Tibial artery (tissue), 4 donors: ENCODE results near the gene DNAJB4.

Experiments used
- DNase-seq, 2 donors: peaks; one replicate each; pipeline ENCODE4 v3.0.0-alpha.2; 2019
- H3K27ac ChIP-seq, 2 donors: fragments of 200-600 bp; sonication (generic) in 1 of 2; 1 replicate in 1 of 2; 2 replicates in 1 of 2; pipeline ENCODE4 v1.5.1; 2018 to 2019; ENCODE audit warnings: mild to moderate bottlenecking in 1 of 2
- H3K27me3 ChIP-seq, 2 donors: fragments of 200-600 bp; sonication (generic) in 1 of 2; one replicate each; pipeline versions ENCODE4 v1.5.1 to v1.6.0; 2016 to 2019
- H3K36me3 ChIP-seq, 3 donors: fragments of 200-600 bp; sonication (generic) in 2 of 3; one replicate each; pipeline ENCODE4 v1.5.1; 2016 to 2019; ENCODE audit warnings: mild to moderate bottlenecking in 2 of 3
- H3K4me1 ChIP-seq, 4 donors: fragments of 200-600 bp; sonication (generic) in 2 of 4; 1 replicate in 3 of 4; 2 replicates in 1 of 4; pipeline ENCODE4 v1.5.1; 2016 to 2019
- H3K4me3 ChIP-seq, 2 donors: fragments of 200-600 bp; sonication (generic) in 1 of 2; 1 replicate in 1 of 2; 2 replicates in 1 of 2; pipeline ENCODE4 v1.5.1; 2018 to 2019; ENCODE audit warnings: mild to moderate bottlenecking in 2 of 2
- H3K9me3 ChIP-seq, 3 donors: fragments of 200-600 bp; sonication (generic) in 1 of 3; one replicate each; pipeline ENCODE4 v1.5.1; 2016 to 2019
- intact Hi-C: fragments of 100-400 bp; cut with DNase I; formaldehyde crosslinking; loops from one replicate; pipeline ENCODE4 v1.15.0; 2023; ENCODE audit warnings: low total_unique reads
- TF ChIP-seq, protein P1 (sequence below), 2 experiments: fragments of 200-600 bp in 1 of 2; fragments of 450-650 bp in 1 of 2; IDR thresholded peaks; one replicate each; pipeline ENCODE4 v1.5.1; 2017 to 2019; ENCODE audit warnings: antibody characterized with exemption in 2 of 2, mild to moderate bottlenecking in 1 of 2, moderate library complexity in 1 of 2

DNAJB4 gene

DNA sequence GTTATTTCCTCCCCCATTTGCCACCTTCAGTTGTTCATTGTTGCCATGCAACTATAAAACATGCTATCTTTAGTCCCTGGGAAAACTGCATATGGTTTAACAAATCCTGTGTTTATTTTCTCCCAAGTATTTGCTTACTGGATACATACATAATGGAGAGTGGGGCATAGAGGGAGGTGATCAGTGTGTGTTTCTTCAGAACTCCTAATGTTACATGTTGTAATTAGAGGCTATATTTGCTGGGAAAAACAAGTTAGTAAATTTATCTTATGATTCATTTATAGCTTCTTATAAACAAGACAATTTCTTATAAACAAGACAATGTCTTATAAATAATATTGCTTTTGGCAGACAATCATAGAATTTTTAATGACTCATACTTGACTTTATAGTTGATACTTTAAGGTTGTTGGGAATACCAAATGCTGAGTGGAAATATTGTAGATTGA is 33.8 kb downstream of the DNAJB4 start:
- Histone ChIP-seq H3K4me3 (no peak overlapping the region), H3K9me3 (no peaks in the 10 kb centered on the region), H3K4me1 (no peaks in the 10 kb centered on the region), H3K36me3 (no peaks in the 10 kb centered on the region), H3K27ac (no peak overlapping the region), H3K27me3 (no peaks in the 10 kb centered on the region)
- TF ChIP-seq, protein P1, sequence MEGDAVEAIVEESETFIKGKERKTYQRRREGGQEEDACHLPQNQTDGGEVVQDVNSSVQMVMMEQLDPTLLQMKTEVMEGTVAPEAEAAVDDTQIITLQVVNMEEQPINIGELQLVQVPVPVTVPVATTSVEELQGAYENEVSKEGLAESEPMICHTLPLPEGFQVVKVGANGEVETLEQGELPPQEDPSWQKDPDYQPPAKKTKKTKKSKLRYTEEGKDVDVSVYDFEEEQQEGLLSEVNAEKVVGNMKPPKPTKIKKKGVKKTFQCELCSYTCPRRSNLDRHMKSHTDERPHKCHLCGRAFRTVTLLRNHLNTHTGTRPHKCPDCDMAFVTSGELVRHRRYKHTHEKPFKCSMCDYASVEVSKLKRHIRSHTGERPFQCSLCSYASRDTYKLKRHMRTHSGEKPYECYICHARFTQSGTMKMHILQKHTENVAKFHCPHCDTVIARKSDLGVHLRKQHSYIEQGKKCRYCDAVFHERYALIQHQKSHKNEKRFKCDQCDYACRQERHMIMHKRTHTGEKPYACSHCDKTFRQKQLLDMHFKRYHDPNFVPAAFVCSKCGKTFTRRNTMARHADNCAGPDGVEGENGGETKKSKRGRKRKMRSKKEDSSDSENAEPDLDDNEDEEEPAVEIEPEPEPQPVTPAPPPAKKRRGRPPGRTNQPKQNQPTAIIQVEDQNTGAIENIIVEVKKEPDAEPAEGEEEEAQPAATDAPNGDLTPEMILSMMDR (IDR thresholded peaks at IDR 0.05) = no peak
- intact Hi-C loops = no loop called here
- no peak for DNase-seq

DNA sequence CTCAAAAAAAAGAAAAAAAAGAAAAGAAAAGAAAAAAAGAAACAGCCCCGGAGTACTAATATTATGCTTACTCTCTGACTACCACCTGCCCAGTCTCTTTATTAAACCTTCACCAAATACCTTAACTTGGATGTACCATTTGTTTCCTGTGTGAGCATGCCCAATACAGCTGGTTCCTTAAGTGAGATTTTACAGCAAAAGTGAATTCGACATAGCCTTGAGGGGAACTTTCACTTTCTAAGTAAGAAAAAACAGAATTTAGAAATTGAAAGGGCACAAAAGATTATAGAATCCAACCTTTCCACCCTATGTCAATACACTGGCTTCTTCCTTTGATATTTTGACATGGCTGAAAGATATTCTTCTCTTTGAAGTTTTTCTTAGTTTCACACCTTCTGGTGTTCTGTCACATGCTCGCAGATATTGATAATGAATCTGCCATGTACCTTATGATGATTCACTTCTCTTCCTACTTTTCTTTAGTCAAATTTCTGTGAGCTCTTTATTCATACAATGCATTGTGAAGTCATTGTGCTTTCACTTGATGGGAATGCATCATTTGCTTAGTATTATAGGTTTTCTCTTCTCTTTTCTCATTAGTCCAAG is 35.8 kb downstream of the DNAJB4 start:
- TF ChIP-seq, protein P1 (IDR thresholded peaks at IDR 0.05) = no peak
- H3K4me1 ChIP-seq = peaks cover 0 to 1% (median under 1%) of the 10 kb centered on the region in 4 donors
- H3K27me3 ChIP-seq = no peaks in the 10 kb centered on the region
- H3K27ac ChIP-seq = no peak overlapping the region
- no peak for DNase-seq
- H3K4me3 ChIP-seq = no peak overlapping the region
- no peaks in the 10 kb centered on the region for H3K36me3 ChIP-seq
- intact Hi-C loops = no loop called here
- H3K9me3 ChIP-seq = no peaks in the 10 kb centered on the region

DNA sequence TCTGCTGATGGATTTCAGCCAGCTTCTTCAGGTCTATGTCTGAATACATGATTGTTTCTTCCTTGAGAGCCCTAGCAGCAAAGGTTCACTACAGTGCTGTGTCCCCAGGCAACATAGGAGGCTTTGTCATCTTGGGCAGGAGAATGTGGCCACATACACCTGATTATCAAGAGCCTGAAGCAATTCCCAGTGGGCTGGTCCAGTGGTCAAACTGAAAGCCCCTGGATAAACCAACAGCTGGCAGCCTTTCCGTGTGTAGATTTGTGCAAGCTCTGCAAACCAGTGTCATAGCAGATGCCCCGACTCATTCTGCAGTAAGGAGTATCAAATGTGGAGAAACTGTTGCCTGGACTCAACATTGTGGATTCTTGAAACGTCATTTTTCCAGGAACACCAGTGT is 38.7 kb downstream of the DNAJB4 start:
- TF ChIP-seq, protein P1 (IDR thresholded peaks at IDR 0.05) = no peak
- H3K4me1 ChIP-seq = peaks cover 0 to 17% (median 5%) of the 10 kb centered on the region in 4 donors
- intact Hi-C loops = no loop called here
- H3K9me3 ChIP-seq = no peaks in the 10 kb centered on the region
- DNase-seq = no peak
- no peaks in the 10 kb centered on the region for H3K27me3 ChIP-seq
- no peak overlapping the region for H3K4me3 ChIP-seq
- no peaks in the 10 kb centered on the region for H3K36me3 ChIP-seq
- H3K27ac ChIP-seq = no peak overlapping the region

DNA sequence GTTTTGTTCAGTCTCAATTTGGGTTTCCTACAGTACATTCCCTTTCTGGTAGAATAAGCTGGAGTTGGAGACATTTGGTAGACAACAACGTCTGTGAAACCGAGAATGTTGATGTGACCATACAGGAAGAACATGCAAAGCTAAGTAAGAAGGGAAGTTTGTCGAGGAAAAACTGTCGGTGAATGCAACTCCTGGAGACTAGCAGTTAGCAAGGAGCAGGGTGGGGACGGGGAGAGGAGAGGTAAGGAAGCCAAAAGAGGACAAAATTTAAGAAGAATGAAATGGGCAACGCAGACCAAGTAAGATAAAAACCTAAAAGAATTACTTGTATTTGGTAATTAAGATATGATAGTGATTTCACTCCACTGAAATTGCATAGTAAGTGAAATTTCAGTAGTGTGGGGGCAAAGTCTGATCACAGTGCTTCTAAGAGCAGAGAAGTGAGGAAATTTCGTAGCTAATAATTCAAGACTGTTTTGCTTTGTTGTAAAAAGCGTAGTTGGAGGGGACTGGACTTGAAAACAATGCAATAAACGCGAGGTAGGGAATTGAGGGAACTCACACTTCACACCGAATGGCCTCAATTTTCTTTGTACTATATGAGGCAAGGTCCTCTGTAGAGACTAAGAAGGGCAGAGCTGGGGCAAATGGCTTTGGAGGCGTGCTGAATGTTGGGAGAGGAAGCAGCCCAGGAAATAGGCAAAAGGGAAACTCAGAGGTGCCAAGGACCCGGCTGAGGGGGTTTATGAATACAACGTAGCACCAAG is 40.2 kb downstream of the DNAJB4 start:
- no peak for DNase-seq
- TF ChIP-seq, protein P1 (IDR thresholded peaks at IDR 0.05) = no peak
- Histone ChIP-seq H3K27me3 (no peaks in the 10 kb centered on the region), H3K4me3 (peak overlapping the region; percentile 58 to 62), H3K36me3 (no peaks in the 10 kb centered on the region), H3K9me3 (no peaks in the 10 kb centered on the region), H3K27ac (peak overlapping the region in 1 of 2 donors; percentile 55), H3K4me1 (peaks cover 0 to 17% (median 5%) of the 10 kb centered on the region in 4 donors)
- intact Hi-C loops = no loop called here

DNA sequence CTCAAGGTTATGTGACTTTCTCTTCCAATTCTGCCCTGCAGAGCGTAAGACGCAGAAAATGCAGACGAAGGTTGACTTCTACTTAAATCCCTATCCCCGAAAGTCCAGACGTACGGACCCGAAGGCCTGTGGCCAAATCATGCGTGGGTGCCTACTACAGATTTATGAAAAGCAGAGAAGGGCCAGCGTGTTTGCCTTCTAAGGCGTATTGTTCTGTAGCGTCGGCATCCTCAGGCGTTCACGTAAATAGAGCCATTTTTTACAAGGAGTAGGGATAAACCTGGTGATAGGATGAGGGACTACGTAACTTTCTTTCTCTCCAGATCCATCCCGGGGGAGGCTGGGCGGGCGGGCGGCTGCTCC is 40.8 kb downstream of the DNAJB4 start:
- H3K4me3 ChIP-seq = peak overlapping the region; percentile 58 to 62

More for the DNA sequence above, 40.8 kb downstream of the DNAJB4 start:
- Histone ChIP-seq H3K36me3 (no peaks in the 10 kb centered on the region), H3K9me3 (no peaks in the 10 kb centered on the region), H3K27ac (peak overlapping the region; percentile 20 to 55), H3K4me1 (peaks cover 0 to 17% (median 5%) of the 10 kb centered on the region in 4 donors), H3K27me3 (no peaks in the 10 kb centered on the region)
- no peak for DNase-seq
- TF ChIP-seq, protein P1 (IDR thresholded peaks at IDR 0.05) = no peak
- intact Hi-C loops = no loop called here
